ENCODE measurements around the gene DIDO1. TPM values are rescaled to one million over a fixed set of nuclear protein-coding genes. Genes with fewer than 3 reads are reported as not detected.
A peak's percentile ranks its signal among the peaks of the same experiment; 100 is the strongest.

DIDO1 gene
- total RNA-seq, 1 donor from 2014 or later = 32.3 TPM

DNA sequence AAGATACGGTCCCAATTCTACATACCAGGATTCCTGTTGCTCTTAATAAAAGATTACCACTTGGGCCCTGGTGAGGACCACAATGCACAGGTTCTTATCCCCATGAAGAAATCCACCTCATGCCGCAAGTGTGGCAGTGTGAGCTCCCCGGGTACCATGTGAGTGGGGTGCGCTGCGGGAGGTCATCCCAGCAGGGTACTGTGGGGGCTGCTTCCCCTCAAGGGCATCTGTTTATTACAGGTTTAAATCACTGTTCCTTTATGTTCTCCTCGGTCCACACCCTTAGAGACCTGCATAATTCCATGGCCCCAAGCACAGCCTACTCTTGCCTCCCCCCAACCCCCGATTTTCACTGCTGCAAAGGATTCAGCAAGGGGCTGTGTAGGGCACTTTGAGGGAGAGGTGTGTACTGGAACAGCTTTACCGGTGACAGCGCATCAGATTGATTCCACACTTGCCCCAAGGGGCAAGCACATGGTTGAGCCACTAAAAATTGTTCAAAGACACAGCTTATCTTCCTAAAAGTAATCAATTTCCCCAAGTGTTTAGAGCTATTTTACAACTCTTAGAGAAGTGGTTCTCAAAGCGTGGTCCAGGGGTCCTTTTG lies 6.2 kb downstream of the DIDO1 start:
- intact Hi-C loops (cut with DNase I) = no loop called here
- no peak for ATAC-seq (ENCODE audit: poor library complexity)
- DNase-seq = no peak

DNA sequence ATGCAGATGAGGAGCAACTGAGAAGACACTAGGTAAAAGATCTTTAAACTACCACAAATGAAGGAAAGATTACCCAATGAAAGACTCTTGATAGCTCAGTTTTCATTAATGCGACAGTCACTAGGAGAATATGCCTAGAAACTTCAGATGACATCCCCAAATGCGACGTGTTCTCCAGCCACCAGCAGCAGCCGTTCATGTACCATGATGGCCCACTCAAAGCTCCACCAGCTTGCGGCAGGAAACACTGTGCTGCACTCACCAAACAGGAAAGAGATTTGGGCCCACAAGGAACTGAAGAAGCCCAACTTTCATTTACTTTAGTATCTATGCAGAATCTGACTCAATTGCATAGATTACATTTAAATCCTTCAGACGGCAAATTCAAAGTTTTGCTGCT lies 7.5 kb downstream of the DIDO1 start:
- DNase-seq = no peak
- ATAC-seq (ENCODE audit: poor library complexity) = no peak
- intact Hi-C loops (cut with DNase I) = no loop called here

DNA sequence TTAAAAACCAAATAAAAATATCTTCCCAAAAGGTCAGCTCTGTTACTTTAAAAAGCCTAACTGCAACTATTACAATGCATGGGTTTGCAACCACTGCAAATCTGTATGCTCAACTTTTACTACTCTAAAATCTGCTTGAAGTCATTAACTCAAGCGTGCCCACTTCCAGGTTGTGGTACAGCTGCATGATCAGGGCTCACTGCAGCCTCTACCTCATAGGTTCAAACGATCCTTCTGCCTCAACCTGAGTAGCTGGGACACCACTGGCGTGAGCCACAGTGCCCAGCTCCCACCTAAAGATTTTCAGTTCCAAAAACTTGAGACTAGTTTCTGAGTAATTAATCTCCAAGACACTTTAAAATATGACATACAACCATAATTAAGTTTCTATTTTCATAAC lies 8.2 kb downstream of the DIDO1 start:
- no peak for DNase-seq
- no peak for ATAC-seq (ENCODE audit: poor library complexity)
- intact Hi-C loops (cut with DNase I) = no loop called here

DNA sequence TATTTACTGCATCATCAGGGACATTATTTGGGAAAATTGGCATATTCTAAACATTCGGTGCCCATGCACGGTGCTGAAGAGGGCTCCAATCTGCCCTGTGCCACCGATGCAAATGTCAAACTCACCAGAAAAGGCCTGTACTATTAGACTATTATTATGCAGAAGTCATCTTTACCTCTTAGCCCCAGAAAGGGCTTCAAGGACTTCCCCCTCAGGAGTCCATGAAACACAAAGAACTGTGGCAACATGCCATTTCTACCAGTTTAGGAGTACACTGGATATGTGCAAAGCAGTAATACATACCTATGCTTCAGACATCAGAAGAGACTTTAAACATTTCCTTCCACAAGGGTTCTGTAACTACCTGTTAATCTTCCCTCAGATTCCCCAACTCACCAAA lies 8.6 kb downstream of the DIDO1 start:
- intact Hi-C loops (cut with DNase I) = no loop called here
- DNase-seq = no peak
- no peak for ATAC-seq (ENCODE audit: poor library complexity)

DNA sequence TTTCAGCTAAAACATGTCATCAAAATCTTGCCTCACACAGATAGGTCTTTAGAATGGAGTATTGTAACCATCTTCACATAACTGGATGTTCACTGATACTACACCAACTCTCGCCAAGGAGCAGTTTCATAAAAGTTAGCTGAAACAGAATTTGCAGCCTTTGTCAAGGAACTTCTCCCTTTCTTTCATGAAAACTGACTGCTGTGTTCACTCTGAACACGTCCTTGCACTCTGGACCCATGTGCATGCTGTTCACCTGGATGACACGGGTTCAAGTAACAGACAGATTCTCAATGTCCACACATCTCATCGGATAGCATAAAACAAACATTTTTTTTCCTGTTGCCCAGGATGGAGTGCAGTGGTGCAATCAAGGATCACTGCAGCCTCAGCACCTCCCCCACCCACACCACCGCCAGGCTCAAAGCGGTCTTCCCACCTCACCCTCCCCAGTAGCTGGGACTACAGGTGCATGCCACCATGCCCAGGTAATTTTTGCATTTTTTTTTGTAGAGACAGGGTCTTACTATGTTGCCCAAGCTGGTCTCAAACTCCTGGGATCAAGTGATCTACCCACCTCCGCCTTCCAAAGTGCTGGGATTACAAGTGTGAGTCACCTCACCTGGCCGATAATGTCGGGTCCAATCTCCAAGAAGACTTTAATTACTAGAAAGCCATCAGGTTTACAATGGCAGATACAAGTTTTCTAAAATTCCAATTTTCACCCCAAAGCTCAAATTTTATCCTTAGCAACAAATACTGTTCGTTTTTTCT lies 9.4 kb downstream of the DIDO1 start:
- DNase-seq = no peak
- intact Hi-C loops (cut with DNase I) = no loop called here
- ATAC-seq (ENCODE audit: poor library complexity) = no peak

DNA sequence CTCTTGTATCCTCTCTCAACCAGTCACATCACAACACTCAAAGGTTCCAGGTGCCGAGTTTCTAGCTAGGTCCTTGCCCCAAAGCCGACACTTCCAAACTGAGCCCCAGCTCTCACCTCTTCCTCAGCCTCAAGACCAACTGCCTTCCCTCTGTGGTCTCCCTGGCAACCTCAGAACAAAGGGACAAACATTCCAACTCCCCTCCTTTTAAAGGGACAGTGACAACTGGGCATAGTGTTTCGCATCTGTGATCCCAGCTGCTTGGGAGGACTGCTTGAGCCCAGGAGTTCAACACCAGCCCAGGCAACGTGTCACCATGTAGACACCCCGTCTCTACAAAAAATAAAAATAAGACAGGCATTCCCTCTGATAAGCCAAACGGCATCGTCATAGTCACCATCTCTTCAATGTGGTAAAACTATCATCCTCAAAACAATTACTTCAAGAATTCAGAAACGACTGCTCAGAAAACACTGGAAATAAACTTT lies 11.3 kb downstream of the DIDO1 start:
- intact Hi-C loops (cut with DNase I) = no loop called here
- peak; percentile 76 for ATAC-seq (ENCODE audit: poor library complexity)
- DNase-seq = no peak

DNA sequence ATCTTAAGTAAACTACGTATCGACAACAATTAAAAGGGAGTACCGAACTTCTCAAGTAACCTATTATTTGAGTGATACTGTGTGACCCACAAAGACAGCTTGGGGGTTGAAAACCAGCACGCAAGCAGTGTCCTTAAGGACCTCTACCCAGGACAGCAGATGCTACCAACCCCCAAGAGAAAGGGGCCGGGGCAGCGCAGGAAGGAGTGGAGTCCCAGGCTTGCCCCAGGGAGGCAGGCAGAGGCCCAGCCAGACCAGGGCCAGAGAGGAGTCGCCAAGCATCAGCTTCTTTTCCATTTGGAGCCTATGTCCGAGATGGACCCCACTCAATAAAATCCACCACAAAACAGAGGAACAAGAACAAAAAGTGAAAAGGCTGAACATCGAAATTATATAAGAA lies 11.9 kb downstream of the DIDO1 start:
- peak; percentile 32 for ATAC-seq (ENCODE audit: poor library complexity)
- DNase-seq = no peak
- intact Hi-C loops (cut with DNase I) = no loop called here

DNA sequence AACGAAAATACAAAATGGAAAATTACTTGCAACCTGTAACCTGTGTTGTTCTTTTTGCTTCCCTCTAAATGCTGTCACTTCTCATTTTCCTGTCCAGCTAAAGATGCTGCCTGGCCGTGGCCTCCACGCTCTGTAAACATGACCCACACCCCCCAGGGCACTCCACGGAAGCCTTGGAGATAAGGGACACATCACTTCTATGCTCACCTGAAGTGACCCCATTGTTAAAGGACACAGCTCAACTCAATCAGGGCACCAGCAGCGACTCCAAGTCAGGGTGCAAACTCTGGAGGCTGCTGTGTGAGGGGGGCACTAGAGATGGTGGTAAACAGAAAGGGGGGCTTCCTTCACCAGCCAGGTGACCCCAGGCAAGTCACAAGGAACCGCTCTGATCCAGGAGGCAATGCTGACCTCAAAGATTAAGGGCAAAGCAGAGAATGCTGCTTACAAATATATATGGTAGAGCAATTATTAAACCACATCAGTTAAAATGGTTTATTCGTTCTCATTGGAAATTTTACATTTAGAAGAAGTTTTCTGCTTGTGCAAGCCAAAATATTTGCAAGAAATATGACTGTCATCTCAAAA lies 13.2 kb downstream of the DIDO1 start:
- intact Hi-C loops (cut with DNase I) = no loop called here
- DNase-seq (no peak), ATAC-seq (ENCODE audit: poor library complexity) (no peak)

DNA sequence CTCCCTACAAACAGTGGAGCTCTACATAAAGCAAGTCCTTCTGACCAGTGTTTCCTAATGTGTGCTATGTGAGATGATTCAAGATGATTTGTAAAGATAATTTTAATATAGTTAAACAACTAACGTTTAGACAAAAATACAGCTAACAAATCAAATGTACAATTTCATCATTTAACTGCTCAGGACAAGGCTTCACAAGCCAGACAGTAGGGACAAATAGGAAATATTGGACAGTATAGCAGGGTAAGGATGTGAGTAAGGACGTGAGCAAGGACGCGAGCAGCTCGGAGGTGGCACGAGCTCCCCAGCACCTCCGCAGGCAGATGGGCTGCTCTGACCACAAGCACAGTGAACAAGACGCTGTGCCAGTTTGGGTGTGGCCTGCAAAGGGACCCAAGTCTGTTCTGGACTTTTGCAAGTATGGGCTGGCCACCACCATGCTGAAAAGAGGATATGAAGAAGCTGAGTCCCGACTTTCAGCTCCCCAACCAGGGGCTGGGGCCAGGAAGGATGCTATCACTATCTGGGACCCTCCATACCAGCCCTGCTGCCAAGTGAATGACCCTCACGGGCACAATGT lies 14.5 kb downstream of the DIDO1 start:
- intact Hi-C loops (cut with DNase I) = no loop called here
- ATAC-seq (ENCODE audit: poor library complexity) = no peak

DNA sequence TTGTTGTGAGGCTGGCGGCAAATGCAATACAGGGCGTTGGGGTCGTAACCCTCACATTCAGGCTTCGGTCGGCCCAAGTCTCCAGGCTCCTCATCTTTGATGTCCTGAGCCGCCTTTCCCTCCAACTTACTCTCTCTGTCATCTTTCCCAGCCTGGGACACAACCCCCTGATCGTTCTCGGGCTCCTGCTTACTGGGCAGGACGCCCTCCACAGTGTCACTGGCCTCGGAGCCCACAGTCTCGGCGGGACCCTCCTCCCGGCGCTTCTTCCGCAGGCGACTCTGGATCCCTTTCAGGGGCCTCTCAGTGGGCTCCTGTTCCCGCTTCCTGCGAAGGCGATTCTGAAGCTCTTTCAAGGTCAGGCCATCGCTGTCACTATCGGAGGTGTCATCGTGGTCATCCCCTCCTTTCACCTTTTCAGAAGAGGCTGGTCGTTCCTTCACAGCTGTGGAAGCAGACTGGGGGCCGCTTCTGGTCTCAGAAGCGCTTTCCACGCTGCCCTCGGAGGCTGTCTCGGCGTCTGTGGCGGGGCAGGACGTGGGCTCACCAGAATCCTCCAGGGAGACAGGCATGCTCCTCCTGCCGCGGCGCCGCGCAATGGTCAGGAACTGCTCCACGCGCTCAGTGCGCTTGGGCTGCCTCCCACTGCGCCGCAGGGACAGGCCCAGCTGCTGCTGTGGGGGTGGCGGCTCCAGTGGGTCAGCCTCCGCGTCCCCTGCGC lies 15.4 kb downstream of the DIDO1 start:
- no peak for DNase-seq

More for the DNA sequence above, 14.5 kb downstream of the DIDO1 start:
- no peak for DNase-seq

DNA sequence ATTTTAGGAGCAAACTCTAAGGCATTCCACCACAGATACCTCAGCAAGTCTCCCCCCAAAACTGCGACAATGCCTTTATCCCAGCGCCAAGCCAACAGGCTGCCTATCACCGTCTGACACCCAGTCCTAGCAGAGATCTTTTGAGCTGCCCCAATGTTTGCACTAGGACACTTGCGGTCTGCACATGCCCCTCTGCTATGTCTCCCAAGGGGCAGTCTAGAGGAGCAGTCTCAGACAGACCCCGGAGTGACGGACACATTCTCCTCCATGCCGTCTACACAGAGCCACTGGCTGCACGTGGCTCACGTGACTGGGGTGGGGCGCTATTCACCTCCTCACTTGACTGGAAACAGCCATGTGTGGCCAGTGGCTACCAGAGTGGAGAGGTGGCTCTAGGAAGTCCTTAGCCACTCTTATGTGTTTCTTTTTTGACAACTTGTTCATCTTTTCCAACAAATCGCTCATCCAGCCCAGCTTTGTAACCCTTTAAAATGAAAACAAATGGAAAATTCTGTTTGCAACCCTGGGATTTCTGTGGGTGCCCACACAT lies 16.0 kb downstream of the DIDO1 start:
- ATAC-seq (ENCODE audit: poor library complexity) (no peak), DNase-seq (no peak)
- intact Hi-C loops (cut with DNase I) = no loop called here

More for the DNA sequence above, 15.4 kb downstream of the DIDO1 start:
- intact Hi-C loops (cut with DNase I) = no loop called here
- no peak for ATAC-seq (ENCODE audit: poor library complexity)

DNA sequence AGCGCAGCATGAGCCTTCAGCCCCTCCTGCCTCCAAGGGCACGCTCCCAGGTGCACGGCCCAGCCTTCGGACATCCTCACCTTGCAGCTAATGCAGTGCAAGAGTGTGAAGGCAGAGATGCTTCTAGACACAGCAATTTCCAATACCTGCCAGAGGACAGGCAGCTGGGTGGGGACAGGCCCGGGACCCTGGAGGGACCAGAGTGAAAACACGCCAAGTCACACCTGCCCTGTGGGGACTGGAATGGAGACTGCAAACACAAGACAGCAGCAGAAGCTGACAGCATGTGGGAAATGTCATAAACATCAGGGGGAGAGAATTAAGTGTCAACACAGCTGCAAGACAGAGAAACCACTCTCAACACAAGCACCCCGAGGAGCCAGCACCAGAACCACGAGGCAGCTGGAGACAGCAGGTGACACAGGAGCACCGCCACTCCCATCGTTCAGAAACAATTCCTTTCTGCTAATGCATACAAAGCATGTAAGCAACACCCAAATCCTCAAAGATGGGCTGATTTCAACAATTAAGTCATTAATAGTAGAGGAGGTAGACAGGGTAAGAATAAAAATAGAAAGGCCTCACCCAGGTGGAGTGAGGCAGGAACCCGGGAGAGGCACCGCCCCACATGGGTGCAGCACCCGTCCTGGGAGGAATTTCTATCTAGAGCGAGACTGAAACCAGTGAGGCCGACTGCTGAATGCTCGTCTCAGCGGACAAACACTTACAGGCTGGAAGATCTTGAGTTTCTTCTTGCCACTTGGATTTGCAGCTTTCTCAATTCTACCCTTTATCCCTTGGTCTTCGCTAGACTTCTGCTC lies 17.1 kb downstream of the DIDO1 start:
- intact Hi-C loops (cut with DNase I) = no loop called here

DNA sequence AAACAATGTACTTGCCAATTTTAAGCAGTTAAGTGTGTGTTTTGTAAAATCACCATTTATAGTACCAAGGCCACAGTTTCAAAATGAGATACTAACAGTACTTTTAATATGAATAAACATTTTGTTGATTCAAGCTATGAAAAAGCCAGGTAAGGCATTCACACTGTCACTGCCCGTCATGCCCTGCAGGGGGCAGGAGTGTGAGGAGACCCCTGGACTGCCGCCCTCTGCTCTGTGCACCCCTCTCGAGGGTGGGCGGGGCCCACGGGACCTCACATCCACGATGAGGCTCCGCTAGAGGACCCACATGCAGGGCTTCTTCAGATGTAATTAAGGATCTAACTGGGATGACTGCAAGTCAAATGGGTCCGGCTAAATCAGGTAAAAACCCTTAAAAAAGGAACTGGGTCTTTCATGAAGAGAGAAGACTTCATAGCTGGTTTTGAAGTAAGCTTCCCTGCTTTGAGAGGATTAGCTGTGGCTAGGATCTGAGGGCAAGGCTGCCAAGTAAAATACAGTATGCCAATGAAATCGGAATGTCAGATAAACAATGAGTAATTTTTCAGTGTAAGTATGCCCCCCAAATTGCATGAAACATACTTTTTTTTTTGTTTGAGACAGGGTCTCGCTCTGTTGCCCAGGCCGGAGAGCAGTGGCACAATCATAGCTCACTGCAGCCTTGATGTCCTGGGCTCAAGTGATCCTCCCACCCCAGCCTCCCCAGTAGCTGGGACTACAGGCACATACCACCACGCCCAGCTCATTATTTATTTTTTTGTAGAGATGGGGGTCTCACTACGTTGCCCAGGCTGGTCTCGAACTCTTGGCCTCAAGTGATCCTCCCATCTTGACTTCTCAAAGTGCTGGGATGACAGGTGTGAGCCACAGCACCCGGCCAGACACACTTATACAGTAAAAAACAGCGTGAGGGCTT lies 18.7 kb downstream of the DIDO1 start:
- ATAC-seq (ENCODE audit: poor library complexity) = no peak
- intact Hi-C loops (cut with DNase I) = no loop called here
- DNase-seq = no peak

More for the DNA sequence above, 17.1 kb downstream of the DIDO1 start:
- DNase-seq (no peak), ATAC-seq (ENCODE audit: poor library complexity) (no peak)

DNA sequence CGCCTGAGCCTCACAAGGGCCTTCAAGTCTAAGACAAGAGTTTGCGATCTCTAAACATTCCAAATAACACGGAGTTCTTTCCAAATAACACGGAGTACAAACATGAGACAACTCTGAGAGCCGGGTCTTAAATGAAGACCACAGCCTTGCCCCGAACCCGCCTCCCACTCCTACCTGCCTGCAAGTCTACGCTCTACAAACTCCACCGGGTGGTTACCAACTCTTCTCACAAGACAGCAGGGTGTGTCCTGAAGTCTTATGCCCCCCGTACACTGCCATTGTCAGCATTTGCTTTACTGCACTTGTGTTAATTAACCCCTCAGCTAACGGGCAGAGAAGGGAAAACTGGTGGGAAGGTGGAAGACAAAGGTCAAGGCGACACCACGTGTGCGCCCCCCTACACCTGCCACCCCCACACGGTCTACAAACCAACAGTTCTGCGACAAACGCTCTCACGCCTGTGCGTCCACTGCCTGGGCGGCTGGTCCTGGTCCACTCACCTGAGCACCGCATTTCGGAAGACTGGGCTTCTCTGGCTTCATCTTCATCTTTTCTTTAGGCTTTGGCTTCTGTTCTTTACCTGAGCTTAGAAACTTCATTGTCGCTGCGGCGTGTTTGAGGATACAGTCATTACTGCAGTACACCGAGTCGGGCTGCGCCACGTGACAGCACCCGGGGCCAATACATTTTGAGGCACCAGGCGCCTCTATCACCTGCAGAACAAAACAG lies 19.5 kb downstream of the DIDO1 start:
- DNase-seq = no peak
- no peak for ATAC-seq (ENCODE audit: poor library complexity)
- intact Hi-C loops (cut with DNase I) = no loop called here

DNA sequence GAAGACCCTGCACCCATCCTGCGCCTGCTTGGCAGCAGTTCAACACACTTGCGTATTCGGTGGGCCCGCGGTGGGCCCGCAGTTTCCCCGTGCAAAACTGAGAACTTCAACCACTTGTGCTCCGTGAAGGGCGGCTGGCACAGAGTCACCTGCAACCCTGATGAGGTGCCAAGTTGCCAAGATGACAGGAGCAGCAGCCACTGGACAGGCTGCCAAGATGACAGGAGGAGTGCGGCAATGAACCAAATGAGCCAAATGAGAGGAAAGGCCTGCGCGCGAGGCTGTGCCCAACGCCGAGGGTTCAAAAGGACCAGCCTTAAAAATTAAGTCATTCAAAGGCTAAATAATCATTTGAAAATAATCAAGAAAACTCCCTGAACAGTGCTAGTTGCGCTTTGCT lies 20.1 kb downstream of the DIDO1 start:
- intact Hi-C loops (cut with DNase I) = no loop called here
- DNase-seq = peak; percentile 75

DNA sequence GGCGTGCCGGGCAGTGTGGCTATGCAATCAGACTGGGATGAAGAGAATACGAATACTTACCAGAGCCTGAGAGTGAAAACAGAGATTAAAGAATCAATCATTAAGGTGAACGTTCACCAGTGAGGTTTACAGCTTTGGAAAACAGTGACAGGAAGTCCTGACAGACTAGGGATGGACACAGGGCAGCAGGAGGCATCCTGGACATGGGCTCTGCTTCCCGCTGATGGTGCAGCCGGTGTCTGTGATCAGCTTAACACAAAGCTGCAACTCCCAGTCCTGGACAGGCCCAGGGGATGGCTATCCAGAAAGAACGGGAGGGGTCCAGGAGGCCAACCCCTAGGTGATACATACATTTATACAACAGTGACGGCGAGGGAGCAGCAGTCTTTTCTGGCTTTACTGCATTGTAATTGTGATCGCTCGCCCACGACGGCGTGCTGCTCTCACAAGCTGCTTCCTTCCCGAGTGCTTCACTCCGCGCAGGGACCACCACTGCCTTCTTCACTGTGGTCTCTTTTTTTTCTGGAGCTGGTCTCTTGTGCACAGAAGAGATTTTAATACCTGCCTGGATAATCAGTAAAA lies 20.7 kb downstream of the DIDO1 start:
- ATAC-seq (ENCODE audit: poor library complexity) = no peak
- DNase-seq = no peak
- intact Hi-C loops (cut with DNase I) = no loop called here

More for the DNA sequence above, 20.1 kb downstream of the DIDO1 start:
- ATAC-seq (ENCODE audit: poor library complexity) = peak; percentile 79

Measured in Right ventricle myocardium superior (tissue), 1 donor.